T-helper 22 cell (primary cell): ENCODE measurements around the gene ST3GAL3.

Experiments
- DNase-seq: peaks from one replicate; pipeline ENCODE4 v3.0.0-alpha.2; 2020; ENCODE audit warnings: low read depth

The ST3GAL3 gene

GRCh38 chr1:43878854-43879253 lies 171.5 kb downstream of the ST3GAL3 start:
- no peak for DNase-seq

- DNase-seq = no peak
Measured at GRCh38 chr1:43879414-43879813, 172.1 kb downstream of the ST3GAL3 start.

GRCh38 chr1:43879996-43880395 lies 172.7 kb downstream of the ST3GAL3 start:
- no peak for DNase-seq

GRCh38 chr1:43880604-43881003 lies 173.3 kb downstream of the ST3GAL3 start:
- DNase-seq = no peak

GRCh38 chr1:43881415-43881814 lies 174.1 kb downstream of the ST3GAL3 start:
- no peak for DNase-seq

GRCh38 chr1:43882763-43883162 lies 175.4 kb downstream of the ST3GAL3 start:
- no peak for DNase-seq

- DNase-seq = no peak
Measured at GRCh38 chr1:43883321-43883720, 176.0 kb downstream of the ST3GAL3 start.

- no peak for DNase-seq
Measured at GRCh38 chr1:43885279-43885801, 178.0 kb downstream of the ST3GAL3 start.

GRCh38 chr1:43887748-43888147 lies 180.4 kb downstream of the ST3GAL3 start:
- DNase-seq = no peak

GRCh38 chr1:43890815-43891214 lies 183.5 kb downstream of the ST3GAL3 start:
- DNase-seq = no peak

- DNase-seq = no peak
Measured at GRCh38 chr1:43893006-43893405, 185.7 kb downstream of the ST3GAL3 start.

GRCh38 chr1:43898981-43899380 lies 191.6 kb downstream of the ST3GAL3 start:
- no peak for DNase-seq

GRCh38 chr1:43900386-43900785 lies 193.1 kb downstream of the ST3GAL3 start:
- DNase-seq = no peak

GRCh38 chr1:43901196-43901961 lies 194.0 kb downstream of the ST3GAL3 start:
- no peak for DNase-seq

GRCh38 chr1:43902058-43902831 lies 194.9 kb downstream of the ST3GAL3 start:
- no peak for DNase-seq

- DNase-seq = no peak
Measured at GRCh38 chr1:43904660-43905551, 197.6 kb downstream of the ST3GAL3 start.

GRCh38 chr1:43908226-43908625 lies 200.9 kb downstream of the ST3GAL3 start:
- no peak for DNase-seq

GRCh38 chr1:43908858-43909257 lies 201.5 kb downstream of the ST3GAL3 start:
- DNase-seq = no peak

- no peak for DNase-seq
Measured at GRCh38 chr1:43910343-43910742, 203.0 kb downstream of the ST3GAL3 start.

GRCh38 chr1:43912607-43913006 lies 205.3 kb downstream of the ST3GAL3 start:
- DNase-seq = no peak

GRCh38 chr1:43913051-43913501 lies 205.7 kb downstream of the ST3GAL3 start:
- DNase-seq = no peak
